Stimulated activated CD4-positive, alpha-beta T cell treated with anti-CD3 and anti-CD28 coated beads, Interleukin-12 subunit alpha, Interleukin-12 subunit beta, amount 100 ng/mL, for 24 hours (primary cell): ENCODE results near the gene ATP11A.

Experiments
- DNase-seq, 2 experiments: peaks; one replicate each; pipeline ENCODE4 v3.0.0-alpha.2; 2020; ENCODE audit warnings: low read depth in 2 of 2

ATP11A gene

DNA sequence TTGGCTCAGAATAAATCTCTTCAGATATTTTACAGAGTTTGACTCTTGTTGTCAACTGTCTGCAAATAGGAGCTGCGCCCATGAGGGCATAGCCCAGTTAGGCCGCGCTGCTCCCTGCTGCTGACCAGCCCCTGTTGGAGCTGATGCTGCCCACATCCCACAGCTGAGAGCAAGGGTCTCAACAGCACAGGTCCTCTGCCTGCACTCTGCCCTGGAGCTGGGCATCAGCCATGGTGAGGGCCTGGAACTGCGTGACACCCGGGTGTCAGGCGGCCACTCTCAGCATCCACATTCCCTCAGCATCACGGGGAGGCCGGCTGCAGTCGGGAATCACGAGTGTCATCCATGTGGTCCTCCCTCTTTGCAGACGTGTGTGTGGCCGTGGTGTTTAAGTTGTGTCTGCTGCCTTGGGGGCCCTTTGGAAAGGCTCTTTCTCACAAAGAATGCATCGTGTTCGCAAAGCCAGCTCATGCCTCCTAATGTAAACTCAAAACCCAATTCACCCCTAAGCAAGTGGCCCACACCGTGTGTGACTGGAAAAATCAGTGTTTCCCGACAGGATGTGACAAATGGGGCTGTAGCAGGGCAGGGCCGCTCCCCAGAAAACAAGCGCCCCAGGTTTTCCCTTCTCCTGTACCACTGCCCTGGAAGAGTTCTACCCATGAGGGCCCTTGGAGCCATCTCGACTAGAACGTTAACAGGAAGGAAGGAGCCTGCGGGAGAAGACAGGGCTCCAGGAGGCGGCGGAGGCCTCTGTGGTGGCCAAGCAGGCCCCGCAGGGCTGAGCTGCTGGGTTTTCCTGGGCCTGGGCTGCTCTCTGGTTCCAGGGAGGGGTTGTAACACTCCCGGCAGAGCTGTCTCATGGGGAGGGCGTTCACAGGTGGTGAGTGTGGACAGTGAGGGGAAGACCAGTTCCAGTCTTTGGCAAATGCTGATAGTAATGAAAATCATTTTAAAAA is 20.3 kb downstream of the ATP11A start:
- no peak for DNase-seq

DNA sequence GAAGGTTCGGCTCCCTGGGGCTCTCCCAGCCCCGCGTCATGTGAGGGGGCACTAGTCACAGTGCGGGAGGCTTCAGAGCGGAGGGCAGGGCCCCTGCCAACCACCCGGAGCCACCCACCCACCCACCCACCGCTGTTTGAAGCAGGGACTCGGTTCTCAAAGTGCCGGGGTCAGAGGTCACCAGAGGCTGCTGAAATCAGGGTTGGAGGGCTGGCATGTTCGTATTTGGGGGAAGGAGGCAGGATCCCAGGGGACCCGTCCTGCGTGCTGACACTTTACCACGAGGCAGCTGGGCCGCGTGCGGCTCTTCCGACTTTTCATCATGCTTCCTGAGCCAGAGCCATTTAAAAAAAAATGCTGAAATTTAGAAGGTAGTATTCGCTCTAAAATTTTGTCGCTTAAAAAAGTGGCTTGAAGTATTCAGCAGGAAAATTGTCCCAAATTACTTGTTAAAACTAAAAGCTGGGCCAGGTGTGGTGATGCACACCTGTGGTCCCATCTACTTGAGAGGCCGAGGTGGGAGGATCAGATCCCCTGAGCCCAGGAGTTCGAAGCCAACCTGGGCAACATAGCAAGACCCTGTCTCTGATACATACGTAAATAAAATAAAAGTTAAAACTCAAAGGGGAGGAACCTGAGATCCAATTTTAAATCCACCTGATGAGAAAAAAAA is 21.2 kb downstream of the ATP11A start:
- no peak for DNase-seq

DNA sequence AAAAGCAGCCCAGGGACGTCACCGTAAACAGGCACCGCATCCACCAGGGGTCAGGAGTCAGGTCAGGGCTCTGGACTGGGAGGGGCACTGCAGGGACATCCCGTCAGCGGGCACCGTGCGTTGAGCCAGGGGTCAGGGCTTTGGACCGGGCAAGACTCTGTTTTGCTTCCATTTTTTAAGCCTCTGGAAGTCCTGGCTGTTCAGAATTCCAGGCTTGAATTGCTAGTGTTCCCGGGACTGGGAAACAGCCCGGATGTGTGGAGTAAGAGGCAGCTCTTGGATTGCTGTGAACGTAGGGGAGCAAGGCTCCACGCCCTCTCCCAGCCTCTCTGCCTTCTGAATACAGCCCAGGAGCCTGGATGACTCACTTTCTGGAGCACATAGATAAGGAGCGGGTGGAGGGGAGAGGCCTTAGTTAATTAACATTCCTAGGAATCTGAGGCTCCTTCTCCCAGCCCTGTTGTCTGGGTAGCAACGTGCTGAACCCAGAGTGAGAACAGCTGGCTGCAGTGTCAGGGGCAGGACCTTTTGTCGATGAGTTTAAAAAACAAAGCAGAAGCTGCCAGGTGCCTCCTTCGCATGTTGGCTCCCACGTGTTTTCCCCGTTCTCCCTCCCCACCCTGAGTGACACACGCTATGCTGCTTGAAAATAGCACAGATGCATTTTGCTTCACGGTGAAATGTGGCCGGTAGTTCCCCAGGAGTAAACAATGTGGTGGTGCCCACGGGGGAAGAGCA is 21.9 kb downstream of the ATP11A start:
- DNase-seq = no peak

DNA sequence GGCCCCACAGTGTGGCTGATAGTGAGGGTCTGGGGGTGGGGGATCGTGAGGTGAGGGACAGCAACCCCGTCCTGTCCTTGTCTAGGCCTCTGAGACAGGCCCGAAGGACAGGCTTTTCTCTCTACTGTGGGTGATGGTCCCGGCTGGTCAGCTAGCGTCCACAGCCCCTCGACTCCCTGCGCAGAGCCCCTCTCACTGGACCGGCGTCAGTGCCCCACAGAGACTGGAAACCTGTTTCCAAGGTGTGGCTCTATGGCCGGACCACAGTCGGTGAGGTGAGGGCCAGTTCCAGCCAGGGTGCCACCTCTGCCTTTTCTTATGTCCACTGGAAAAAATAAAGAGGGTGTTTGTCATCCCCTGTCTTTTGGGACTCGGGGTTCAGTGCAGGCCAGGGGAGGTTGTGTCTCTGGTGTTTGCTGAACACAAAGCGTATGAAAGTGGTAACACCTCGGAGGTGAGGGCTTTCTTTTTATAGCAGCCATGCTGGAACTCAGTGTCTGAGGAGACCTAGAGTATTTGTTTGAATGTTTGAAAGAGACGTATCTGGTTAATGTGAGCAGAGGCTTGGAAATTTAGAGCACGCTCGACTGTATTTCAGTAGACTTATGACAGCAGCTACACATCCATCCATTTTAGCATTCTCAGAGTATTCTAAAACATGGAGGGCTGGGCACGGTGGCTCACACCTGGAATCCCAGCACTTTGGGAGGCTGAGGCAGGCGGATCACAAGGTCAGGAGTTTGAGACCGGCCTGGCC is 22.8 kb downstream of the ATP11A start:
- no peak for DNase-seq

DNA sequence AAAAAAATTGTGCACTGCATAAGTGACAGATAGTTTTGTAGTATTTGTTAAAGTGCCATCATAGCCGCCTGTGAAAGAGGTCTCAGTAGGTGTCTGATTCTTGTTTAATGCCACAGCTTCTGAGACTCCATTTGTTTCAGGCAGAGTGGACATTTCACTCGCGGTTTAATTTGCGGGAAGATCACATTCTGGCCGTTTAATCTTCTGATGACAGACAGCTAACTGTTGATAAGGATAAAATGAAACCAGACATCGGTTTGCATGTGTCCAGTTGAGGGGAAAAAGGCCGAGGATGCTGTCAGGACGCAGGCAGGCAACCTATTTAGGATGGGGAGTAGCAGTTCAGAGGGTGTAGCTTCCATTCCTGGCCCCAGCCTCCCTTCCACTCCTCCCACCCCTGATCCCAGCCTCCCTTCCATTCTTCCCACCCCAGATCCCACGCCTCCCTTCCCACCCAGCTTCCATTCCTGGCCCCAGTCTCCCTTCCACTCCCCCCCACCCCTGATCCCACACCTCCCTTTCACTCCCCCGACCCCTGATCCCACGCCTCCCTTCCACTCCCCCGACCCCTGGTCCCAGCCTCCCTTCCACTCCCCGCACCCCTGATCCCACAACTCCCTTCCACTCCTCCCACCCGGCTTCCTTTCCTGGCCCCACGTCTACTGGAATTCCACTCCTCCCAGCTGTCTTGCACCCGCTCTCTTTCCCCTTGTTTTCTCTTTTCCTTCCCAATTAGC is 23.8 kb downstream of the ATP11A start:
- DNase-seq = no peak

DNA sequence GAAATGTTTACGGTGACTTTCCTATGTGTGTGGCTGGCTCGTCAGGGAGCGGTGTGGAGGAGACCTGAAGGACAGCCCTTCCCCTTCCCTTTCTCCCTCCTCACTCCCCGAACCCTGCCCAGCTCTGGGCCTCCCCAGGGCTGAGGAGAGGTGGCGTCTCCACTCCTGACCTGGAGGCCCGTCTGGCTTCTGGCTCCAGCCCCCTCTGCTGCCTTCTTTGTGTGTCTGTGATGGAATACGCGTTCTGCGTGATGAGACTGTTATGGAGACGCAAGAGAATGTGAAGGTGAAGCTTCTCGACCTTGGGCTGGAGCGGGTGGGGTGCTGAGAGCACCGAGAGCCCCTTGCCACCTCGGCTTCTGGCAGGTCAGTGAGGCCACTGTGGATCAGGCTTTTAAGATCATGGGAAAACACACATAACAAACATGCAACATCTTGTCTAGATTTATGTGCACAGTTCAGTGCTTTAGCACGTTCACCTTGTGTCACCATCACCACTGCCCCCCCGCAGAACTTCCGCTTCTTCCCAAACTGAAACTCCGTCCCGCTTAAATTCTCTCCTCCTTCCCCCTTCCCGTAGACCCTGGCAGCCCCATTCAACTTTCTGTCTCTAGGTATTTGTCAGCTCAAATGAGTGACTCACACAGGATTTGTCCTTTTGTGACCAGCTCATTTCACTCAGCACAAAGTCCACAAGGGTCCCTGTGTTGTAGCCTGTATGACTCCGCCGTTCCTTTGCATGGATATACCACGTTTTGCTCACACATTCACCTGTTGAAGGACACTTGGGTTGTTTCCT is 24.7 kb downstream of the ATP11A start:
- DNase-seq = no peak

DNA sequence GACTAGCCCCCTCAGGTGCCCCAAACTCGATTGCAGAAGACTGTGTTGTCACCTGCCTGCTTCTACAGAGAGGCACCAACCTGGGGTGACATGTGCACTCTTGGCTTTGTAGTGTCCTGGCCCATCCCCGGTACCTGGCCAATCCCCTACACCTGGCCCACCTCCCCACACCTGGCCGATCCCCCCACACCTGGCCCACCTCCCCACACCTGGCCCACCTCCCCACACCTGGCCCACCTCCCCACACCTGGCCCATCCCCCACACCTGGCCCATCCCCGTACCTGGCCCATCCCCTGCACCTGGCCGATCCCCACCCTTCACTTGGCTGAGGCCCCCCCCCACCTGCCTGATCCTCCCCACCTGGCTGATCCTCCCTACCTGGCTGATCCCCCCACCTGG is 25.4 kb downstream of the ATP11A start:
- DNase-seq = no peak

DNA sequence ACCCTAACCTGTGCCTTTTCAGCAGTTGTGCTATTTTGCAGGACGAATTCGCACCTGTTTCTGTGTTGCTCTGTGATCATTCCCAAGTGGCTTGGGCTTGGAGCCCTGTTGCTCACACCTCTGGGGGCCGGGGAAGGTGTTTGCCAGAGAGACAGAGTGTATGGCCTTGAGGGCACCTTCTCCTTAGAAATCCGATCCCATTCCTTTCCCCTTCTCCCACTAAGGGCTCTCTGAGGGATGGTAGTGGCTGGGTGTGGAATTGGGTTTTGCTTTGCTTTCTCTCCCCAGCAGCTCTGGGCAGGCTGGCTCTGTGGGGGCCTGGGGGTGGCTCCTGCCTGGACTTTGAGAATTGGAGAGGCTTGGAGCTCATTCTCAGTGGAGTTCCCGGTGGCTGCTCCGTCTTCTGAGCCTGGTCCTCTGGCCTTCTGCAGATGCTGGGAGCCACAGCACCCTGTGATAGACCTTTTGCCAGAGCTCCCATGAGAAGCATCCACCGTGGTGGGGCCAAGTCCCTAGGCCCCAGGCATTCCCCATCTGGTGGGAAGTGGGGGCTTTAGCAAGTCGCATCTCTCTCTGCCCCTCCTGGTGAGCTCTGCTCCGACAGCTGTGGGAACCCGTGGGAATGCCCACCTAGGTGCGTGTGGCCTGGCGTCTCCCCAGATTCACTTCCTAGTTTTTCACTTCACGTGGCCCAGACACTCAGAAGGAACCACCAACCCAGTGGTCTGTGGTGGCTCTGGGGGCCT is 26.1 kb downstream of the ATP11A start:
- no peak for DNase-seq

DNA sequence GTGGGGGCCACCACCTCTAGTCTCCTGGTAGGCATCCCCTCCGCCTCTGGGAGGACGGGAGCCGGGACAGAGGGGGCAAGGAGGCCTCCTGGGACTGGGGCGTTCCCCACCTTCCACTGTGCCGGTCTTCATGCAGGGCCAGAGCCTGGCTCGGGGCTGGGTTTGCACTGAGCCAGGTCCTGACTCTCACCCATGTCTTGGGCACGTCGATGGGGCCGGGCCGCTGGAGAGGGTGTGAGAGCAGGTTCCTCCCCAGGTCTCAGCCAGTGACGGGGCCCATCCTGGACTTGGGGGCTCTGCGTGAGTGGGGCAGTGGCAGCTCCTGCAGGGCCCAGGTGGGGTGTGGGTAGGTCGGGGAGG is 26.6 kb downstream of the ATP11A start:
- no peak for DNase-seq

DNA sequence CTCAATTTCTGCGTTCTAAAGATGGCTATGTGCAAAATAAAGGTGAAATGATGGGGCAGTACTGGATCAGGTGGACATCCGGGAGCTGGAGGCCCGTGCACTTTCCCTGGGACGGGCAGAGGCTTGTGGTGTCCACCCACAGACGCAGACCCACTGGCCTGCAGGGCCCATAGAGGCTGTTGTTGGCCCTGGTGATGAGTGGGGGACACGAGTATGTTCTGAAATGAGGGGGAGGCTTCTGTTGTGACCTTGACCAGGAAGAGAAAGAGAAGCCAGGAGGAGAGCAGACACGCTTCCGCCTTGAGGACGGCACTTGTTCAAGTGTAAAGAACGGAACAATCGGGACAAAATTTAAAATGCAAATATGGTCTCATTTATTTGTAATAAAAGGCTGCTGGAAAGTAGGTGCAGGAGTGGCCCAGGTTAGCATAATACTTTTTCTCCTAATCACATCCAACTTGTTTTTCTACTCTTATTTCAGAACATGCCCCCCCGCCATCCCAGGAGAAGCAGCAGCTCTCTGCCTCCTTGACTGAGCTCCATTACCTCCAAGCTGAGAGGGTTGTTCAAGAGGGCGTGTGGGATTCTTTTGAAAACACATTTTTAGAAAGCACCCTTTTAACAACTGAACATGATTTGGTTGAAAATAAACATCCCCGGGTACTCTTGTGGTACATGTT is 27.1 kb downstream of the ATP11A start:
- no peak for DNase-seq

DNA sequence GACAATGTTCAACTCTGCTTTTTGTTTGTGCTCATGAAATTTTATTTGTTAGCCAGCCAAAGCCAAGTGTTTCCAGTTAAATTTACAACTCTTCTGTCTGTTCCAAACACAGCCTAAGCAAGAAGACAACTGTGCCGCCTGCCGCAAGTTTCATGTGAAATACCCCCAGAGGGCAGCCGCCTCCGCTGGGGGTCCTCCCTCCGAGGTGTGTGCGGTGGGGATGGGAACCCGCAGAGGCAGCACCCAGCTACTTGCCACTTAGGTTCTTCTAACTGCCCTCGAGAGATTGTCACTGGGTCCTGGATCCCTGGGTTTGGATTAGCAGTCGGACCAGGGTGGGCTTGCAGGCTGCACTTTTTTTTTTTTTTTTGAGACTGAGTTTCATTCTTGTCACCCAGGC is 28.5 kb downstream of the ATP11A start:
- no peak for DNase-seq

DNA sequence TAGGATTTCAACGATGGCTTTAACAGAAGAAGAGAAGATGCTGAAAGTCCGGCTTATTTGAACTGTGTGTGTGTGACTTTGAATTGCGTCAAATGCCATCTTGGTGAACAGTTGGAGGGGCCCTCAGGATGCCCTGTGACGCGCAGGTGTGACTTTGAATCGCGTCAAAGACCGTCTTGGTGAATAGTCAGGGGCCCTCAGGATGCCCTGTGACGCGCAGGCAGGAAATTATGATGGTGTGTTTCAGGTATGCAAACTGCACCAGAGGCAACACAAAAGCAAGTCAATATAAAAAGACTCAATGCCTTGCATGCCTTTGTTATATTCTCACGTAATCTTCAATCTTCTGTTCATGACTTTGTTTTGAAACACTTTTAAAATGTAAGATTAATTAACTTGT is 29.2 kb downstream of the ATP11A start:
- DNase-seq = no peak

DNA sequence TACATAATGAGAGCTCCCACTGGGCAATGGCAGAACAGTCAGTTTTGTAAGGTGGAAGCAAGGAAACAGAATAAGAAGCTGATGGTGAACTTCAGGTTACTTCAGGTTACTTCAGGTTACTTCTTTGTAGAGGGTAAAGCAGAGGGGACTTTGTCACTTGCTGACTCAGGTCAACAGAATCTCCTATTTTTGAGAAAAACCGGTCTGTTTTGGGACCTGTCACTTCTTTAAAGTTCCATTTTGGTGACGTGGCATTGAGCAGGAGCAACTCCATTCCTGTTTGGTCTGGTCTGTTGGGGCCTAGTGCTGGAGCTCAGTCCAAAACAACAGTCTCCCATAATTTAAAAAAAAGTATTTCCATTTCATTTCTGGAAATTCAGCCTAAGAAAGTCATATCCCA is 29.7 kb downstream of the ATP11A start:
- no peak for DNase-seq

DNA sequence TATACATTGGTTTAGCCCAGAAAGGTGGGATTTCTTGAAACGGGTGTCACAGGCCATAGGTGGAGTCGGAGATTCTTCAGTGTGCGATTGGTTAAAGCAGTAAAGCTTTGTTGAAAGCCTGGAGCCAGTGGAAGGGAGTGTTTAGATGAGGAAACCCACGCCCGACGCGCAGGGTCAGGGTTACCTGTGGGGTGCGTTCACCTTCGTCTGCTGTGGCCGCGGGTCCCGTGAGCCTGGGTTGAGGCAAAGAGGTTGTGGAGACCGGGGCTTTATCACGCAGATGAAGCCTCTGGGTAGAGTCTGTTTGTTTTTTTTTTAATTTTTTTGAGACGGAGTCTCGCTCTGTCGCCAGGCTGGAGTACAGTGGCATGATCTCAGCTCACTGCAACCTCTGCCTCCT is 30.4 kb downstream of the ATP11A start:
- DNase-seq = no peak

DNA sequence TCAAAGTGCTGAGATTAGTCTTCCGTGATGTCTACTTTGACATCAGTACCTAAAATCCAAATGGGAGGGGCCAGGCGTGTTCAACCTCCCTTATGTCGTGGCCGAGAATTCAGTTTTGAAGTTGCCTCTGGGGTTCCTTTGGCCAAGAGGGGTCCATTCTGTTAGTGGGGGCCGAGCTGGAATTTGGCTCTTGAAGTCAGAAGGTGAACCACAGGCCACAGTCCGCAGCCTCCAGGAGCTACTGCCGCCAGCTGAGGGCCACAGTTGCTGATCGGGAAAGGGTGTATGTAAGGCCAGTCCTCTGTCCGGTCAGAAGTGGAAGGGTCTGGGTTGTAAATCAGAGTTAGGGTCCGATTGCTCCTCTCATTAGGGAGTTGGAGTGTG is 31.0 kb downstream of the ATP11A start:
- DNase-seq = no peak

DNA sequence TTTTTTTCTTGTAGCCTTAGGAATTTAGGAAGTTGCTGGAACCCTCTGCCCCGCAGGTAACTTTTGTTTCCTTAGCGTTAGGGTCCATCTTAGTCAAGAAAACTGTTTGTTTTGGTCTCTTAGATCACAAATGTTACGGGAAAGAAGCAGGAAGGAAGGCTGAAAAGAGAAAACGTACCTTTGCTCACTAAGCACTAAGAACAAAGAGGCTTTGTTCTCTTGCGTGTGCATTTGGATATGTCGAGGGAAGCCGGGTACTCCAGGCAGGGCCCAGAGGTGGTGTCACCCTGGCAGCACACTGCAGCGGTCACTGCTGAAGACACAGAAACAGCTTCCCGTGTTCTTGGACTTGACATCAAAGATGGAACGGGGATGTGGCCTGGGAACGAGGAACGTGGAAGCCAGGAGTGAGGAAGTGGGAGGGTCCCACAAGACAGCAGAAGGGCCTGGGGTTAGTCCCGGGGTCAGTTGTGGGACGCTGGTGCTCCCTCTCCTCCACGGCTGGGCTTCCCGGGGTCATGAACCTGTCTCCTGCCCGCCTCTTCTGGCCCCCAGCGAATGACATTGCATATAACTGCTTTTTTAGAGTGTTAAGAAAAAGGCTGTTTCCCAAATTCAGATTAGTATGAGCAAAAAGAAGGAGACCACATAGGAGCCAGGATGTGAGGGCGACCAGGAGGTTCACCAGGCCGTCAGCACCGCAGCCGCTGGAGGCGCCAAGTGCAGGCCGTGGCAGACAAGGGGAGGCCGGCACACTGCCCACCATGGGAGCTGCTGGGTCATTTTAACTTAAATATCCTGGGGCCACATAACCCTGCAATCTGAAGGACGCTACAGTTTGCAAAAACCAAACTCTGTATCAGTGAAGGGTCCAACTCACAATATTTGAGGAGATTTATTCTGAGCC is 31.6 kb downstream of the ATP11A start:
- no peak for DNase-seq

DNA sequence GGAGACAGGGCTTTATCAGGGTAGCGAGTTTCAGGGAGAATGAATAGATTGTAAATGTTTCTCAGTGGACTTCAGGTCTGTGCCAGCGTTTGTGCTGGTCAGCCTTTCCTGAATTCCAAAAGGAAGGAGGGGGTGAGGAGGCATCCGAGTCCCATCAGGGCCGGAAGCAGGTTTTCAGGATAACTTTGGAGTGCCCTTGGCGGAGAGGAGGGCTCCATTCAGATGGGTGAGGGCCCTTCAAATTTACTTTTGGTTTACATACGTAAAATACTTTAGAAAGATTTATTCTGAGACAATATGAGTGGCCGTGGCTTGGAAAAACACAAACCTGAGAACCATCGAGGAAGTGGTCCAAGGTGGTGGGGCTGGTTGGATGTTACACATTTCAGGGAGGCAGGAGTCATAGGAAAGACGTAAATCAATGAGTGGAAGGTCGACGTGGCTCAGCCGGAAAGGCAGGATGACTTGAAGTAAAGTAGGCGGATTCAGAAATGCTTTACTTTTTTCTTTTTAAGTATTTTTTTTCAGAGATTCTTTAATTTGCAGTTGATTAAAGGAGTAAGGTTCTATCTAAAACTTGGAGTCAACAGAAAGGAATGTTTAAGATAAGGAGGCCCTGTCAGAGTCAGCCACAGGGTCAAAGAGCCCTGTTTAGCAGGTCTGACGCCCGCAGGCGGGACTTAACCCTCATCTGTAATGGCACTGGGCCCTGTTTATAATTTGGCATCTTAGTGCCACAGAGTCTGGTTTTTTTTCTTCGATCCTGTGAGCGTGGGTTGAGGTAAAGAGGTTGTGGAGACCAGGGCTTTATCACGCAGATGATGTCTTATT is 32.8 kb downstream of the ATP11A start:
- no peak for DNase-seq
